ENCODE results near the gene SH2D4B.

SH2D4B gene

GRCh38 chr10:80537736-80538480 lies at the start of gene SH2D4B:
Gene SH2D4B (plus strand): TSS chr10:80537902. CDS start chr10:80538332, 430 bp downstream.
- no peak for DNase-seq (ENCODE audit: low spot score)

GRCh38 chr10:80488539-80489066 lies 49.1 kb upstream of the SH2D4B start:
- no peak for DNase-seq (ENCODE audit: low spot score)

- no peak for DNase-seq (ENCODE audit: low spot score)
Measured at GRCh38 chr10:80489371-80490112, 48.2 kb upstream of the SH2D4B start.

- no peak for DNase-seq (ENCODE audit: low spot score)
Measured at GRCh38 chr10:80491251-80492102, 46.2 kb upstream of the SH2D4B start.

- DNase-seq (ENCODE audit: low spot score) = no peak
Measured at GRCh38 chr10:80492848-80493521, 44.7 kb upstream of the SH2D4B start.

GRCh38 chr10:80493522-80494051 lies 44.1 kb upstream of the SH2D4B start:
- no peak for DNase-seq (ENCODE audit: low spot score)

GRCh38 chr10:80496555-80497172 lies 41.0 kb upstream of the SH2D4B start:
- DNase-seq (ENCODE audit: low spot score) = no peak

- no peak for DNase-seq (ENCODE audit: low spot score)
Measured at GRCh38 chr10:80497187-80498077, 40.3 kb upstream of the SH2D4B start.

GRCh38 chr10:80498078-80498832 lies 39.4 kb upstream of the SH2D4B start:
- no peak for DNase-seq (ENCODE audit: low spot score)

- peak; percentile 94 for DNase-seq (ENCODE audit: low spot score)
Measured at GRCh38 chr10:80498833-80499741, 38.6 kb upstream of the SH2D4B start.

GRCh38 chr10:80500572-80501380 lies 36.9 kb upstream of the SH2D4B start:
- no peak for DNase-seq (ENCODE audit: low spot score)

GRCh38 chr10:80501381-80501912 lies 36.3 kb upstream of the SH2D4B start:
- DNase-seq (ENCODE audit: low spot score) = no peak

GRCh38 chr10:80501913-80502521 lies 35.7 kb upstream of the SH2D4B start:
- DNase-seq (ENCODE audit: low spot score) = no peak

GRCh38 chr10:80502621-80503583 lies 34.8 kb upstream of the SH2D4B start:
- DNase-seq (ENCODE audit: low spot score) = no peak

GRCh38 chr10:80503584-80504157 lies 34.0 kb upstream of the SH2D4B start:
- no peak for DNase-seq (ENCODE audit: low spot score)
